HCT116 (cell line): Measurements from ENCODE around the gene RAB3GAP2. TPM values are rescaled to one million over a fixed set of nuclear protein-coding genes. Genes with fewer than 3 reads are reported as not detected.

ENCODE experiments used
- ATAC-seq: fragments of 200-7000 bp; cut with Tn5 transposase; 2 replicates; pipeline ENCODE4 v1.9.1; 2020; ENCODE audit warnings: mild to moderate bottlenecking, moderate library complexity
- BruUV-seq: library from RNA; stranded (reverse); fragments of 400-500 nt; replicated peaks from 2 replicates; lab custom pipeline; 2021; lab: Mats Ljungman, UMichigan
- CTCF ChIA-PET: fragments of 300-600 bp; sonication (Branson Sonifier 250); formaldehyde crosslinking; loops from one replicate; lab custom pipeline; 2021; ENCODE audit warnings: antibody characterized with exemption; lab: Charles Lee
- POLR2A ChIA-PET: fragments of 300-600, 350-600 bp; sonication (Branson Sonifier 250); formaldehyde crosslinking; loops from one replicate; lab custom pipeline; 2021; ENCODE audit warnings: antibody characterized with exemption; lab: Charles Lee
- RAD21 ChIA-PET, 2 experiments: fragments of 300-600 bp; sonication (Branson Sonifier 250); formaldehyde crosslinking; loops; one replicate each; lab custom pipeline; 2023; ENCODE audit warnings: low total read pairs in 2 of 2; ENCODE audit not compliant: uncharacterized antibody in 2 of 2, unreplicated experiment in 2 of 2, low non-redundant PET in 1 of 2; lab: Charles Lee
- DNase-seq: peaks from one replicate; pipeline ENCODE4 v3.0.0-alpha.2; 2010; ENCODE audit warnings: low read depth, low spot score
- H2AFZ ChIP-seq: fragments of 200-600 bp; shearing (Covaris generic), sonication (generic); 2 replicates; pipeline ENCODE4 v1.6.1; 2017; ENCODE audit warnings: low read depth, mixed run types, mixed read lengths, antibody characterized with exemption, low read length; ENCODE audit not compliant: poor library complexity, severe bottlenecking
- H3K27ac ChIP-seq: 2 replicates; pipeline ENCODE4 v1.5.1; 2012; ENCODE audit warnings: low read depth, low read length
- H3K27me3 ChIP-seq: fragments of 200-600 bp; sonication (generic); 2 replicates; pipeline ENCODE4 v1.6.1; 2016; ENCODE audit warnings: mixed run types, low read length, mixed read lengths; ENCODE audit not compliant: insufficient read depth
- H3K36me3 ChIP-seq, 2 experiments: fragments of 200-500 bp in 1 of 2; fragments of 200-600 bp in 1 of 2; sonication (Bioruptor generic) in 1 of 2; sonication (generic) in 1 of 2; 2 replicates each; pipeline versions ENCODE4 v1.5.1 to v1.6.1; 2014 to 2016; ENCODE audit warnings: low read length in 2 of 2, inconsistent platforms in 1 of 2, mixed read lengths in 1 of 2, mixed run types in 1 of 2; ENCODE audit not compliant: insufficient read depth in 2 of 2, control insufficient read depth in 1 of 2
- H3K4me1 ChIP-seq, 2 experiments: fragments of 200-600 bp in 1 of 2; sonication (generic) in 1 of 2; 2 replicates each; pipeline versions ENCODE4 v1.5.1 to v1.6.1; 2012 to 2017; ENCODE audit warnings: low read length in 2 of 2, inconsistent platforms in 1 of 2, mild to moderate bottlenecking in 1 of 2, mixed read lengths in 1 of 2, mixed run types in 1 of 2, moderate library complexity in 1 of 2; ENCODE audit not compliant: insufficient read depth in 2 of 2, control insufficient read depth in 1 of 2
- H3K4me2 ChIP-seq: fragments of 200-600 bp; sonication (generic); 2 replicates; pipeline ENCODE4 v1.6.1; 2017; ENCODE audit warnings: mixed run types, low read length, mixed read lengths
- H3K4me3 ChIP-seq, 2 experiments: fragments of 200-600 bp in 1 of 2; sonication (generic) in 1 of 2; replicated peaks in 1 of 2; 2 replicates each; pipeline ENCODE4 v1.5.1; 2011 to 2016; ENCODE audit warnings: low read length in 2 of 2, control low read depth in 1 of 2, low read depth in 1 of 2, mild to moderate bottlenecking in 1 of 2, mixed read lengths in 1 of 2, mixed run types in 1 of 2
- H3K79me2 ChIP-seq: fragments of 200-600 bp; sonication (generic); 2 replicates; pipeline ENCODE4 v1.6.1; 2017; ENCODE audit warnings: mild to moderate bottlenecking, mixed run types, low read length, moderate library complexity, mixed read lengths; ENCODE audit not compliant: insufficient read depth
- H3K9ac ChIP-seq: fragments of 200-600 bp; sonication (generic); 2 replicates; pipeline ENCODE4 v1.6.1; 2016; ENCODE audit warnings: low read length, mixed read lengths
- H3K9me2 ChIP-seq: fragments of 200-600 bp; sonication (generic), shearing (Covaris generic); 2 replicates; pipeline ENCODE4 v1.6.1; 2017; ENCODE audit warnings: mixed run types, mild to moderate bottlenecking, moderate library complexity; ENCODE audit not compliant: insufficient read depth
- H3K9me3 ChIP-seq, 2 experiments: fragments of 200-500 bp in 1 of 2; fragments of 200-600 bp in 1 of 2; sonication (Bioruptor generic) in 1 of 2; sonication (generic) in 1 of 2; 2 replicates each; pipeline ENCODE4 v1.6.1; 2014 to 2017; ENCODE audit warnings: low read length in 2 of 2, mixed read lengths in 2 of 2, inconsistent platforms in 1 of 2, low read depth in 1 of 2, mild to moderate bottlenecking in 1 of 2, mixed run types in 1 of 2, moderate library complexity in 1 of 2; ENCODE audit not compliant: control insufficient read depth in 1 of 2, insufficient read depth in 1 of 2
- H4K20me1 ChIP-seq: fragments of 200-600 bp; sonication (generic), shearing (Covaris generic); 2 replicates; pipeline ENCODE4 v1.6.1; 2017; ENCODE audit warnings: mixed run types, mild to moderate bottlenecking, moderate library complexity; ENCODE audit not compliant: insufficient read depth
- CBX3 ChIP-seq: IDR thresholded peaks from 2 replicates; pipeline ENCODE4 v1.6.1; 2012; ENCODE audit warnings: low read depth
- CEBPB ChIP-seq: IDR thresholded peaks from 2 replicates; pipeline ENCODE4 v1.6.1; 2012; ENCODE audit warnings: low read depth
- CTCF ChIP-seq, 3 experiments: fragments of 200-600 bp in 1 of 3; sonication (generic) in 1 of 3; IDR thresholded peaks in 2 of 3; conservative IDR thresholded peaks in 1 of 3; 2 replicates each; pipeline ENCODE4 v1.5.1; 2012 to 2017; ENCODE audit warnings: low read depth in 2 of 3, low read length in 2 of 3, antibody characterized with exemption in 1 of 3, borderline replicate concordance in 1 of 3, control low read depth in 1 of 3, mild to moderate bottlenecking in 1 of 3, mixed read lengths in 1 of 3, mixed run types in 1 of 3, moderate library complexity in 1 of 3; ENCODE audit not compliant: insufficient read depth in 1 of 3
- ELF1 ChIP-seq: IDR thresholded peaks from 2 replicates; pipeline ENCODE4 v1.6.1; 2012; ENCODE audit warnings: low read depth, borderline replicate concordance
- EZH2 ChIP-seq: fragments of 200-600 bp; sonication (generic); IDR thresholded peaks from 2 replicates; pipeline ENCODE4 v1.6.1; 2017; ENCODE audit warnings: antibody characterized with exemption, mixed run types
- FOSL1 ChIP-seq: IDR thresholded peaks from 2 replicates; pipeline ENCODE4 v1.6.1; 2012; ENCODE audit warnings: low read depth
- JUND ChIP-seq: IDR thresholded peaks from 2 replicates; pipeline ENCODE4 v1.6.1; 2012
- POLR2A ChIP-seq: IDR thresholded peaks from 2 replicates; pipeline ENCODE4 v1.7.0; 2011; ENCODE audit warnings: borderline replicate concordance; ENCODE audit not compliant: insufficient read depth, insufficient read length; ENCODE audit errors: extremely low read depth
- POLR2AphosphoS5 ChIP-seq: IDR thresholded peaks from 2 replicates; pipeline ENCODE4 v1.6.1; 2011; ENCODE audit warnings: mild to moderate bottlenecking, low read depth, low read length, moderate library complexity
- RAD21 ChIP-seq: IDR thresholded peaks from 2 replicates; pipeline ENCODE4 v1.6.1; 2012; ENCODE audit warnings: low read depth, mild to moderate bottlenecking
- REST ChIP-seq: IDR thresholded peaks from 2 replicates; pipeline ENCODE4 v1.6.1; 2012; ENCODE audit warnings: low read depth
- SIN3A ChIP-seq: IDR thresholded peaks from 2 replicates; pipeline ENCODE4 v1.6.1; 2012; ENCODE audit warnings: low read depth
- SP1 ChIP-seq: IDR thresholded peaks from 2 replicates; pipeline ENCODE4 v1.6.1; 2012; ENCODE audit warnings: low read depth
- TCF7L2 ChIP-seq: IDR thresholded peaks from 2 replicates; pipeline ENCODE4 v1.7.0; 2011; ENCODE audit warnings: borderline replicate concordance, inconsistent platforms; ENCODE audit not compliant: insufficient read depth, insufficient read length; ENCODE audit errors: extremely low read depth
- ZFX ChIP-seq: fragments of 450-650 bp; IDR thresholded peaks from 2 replicates; pipeline ENCODE4 v1.6.1; 2017
- ZNF274 ChIP-seq: fragments of 200-500 bp; sonication (Bioruptor generic); IDR thresholded peaks from 2 replicates; pipeline ENCODE4 v1.6.1; 2014; ENCODE audit warnings: mild to moderate bottlenecking, low read depth, low read length, inconsistent platforms
- intact Hi-C: fragments of 100-400 bp; cut with micrococcal nuclease; formaldehyde crosslinking; loops from 2 replicates; pipeline ENCODE4 v1.10.0; 2022
- total RNA-seq: library from RNA; stranded (reverse); gene quantifications from one replicate; pipeline ENCODE4 v1.2.1, GENCODE V29; 2021; ENCODE audit not compliant: unreplicated experiment

The RAB3GAP2 gene
- total RNA-seq, 1 experiment from 2014 or later: 32.5 TPM

- H3K27ac ChIP-seq: no peak overlapping the region
- H3K4me1 ChIP-seq: no peaks in the 10 kb centered on the region
- RAD21 ChIA-PET: no interaction called here
- no peaks in the 10 kb centered on the region for H4K20me1 ChIP-seq
- H3K27me3 ChIP-seq: no peaks in the 10 kb centered on the region
- no peak overlapping the region for H3K9ac ChIP-seq
- no peak for DNase-seq
- no peak overlapping the region for H2AFZ ChIP-seq
- TF ChIP-seq RAD21 (no peak), REST (no peak), POLR2AphosphoS5 (no peak), TCF7L2 (no peak), CBX3 (no peak), POLR2A (no peak), SP1 (no peak), CEBPB (no peak), EZH2 (no peak), JUND (no peak), FOSL1 (no peak), SIN3A (no peak), ZNF274 (no peak), CTCF (IDR thresholded peaks at IDR 0.05 in 2 of 3, conservative IDR thresholded peaks at IDR 0.05 in 1 of 3; ENCODE audit: borderline replicate concordance in 1 of 3, insufficient read depth in 1 of 3, low read depth in 2 of 3, low read length in 2 of 3) (no peak), ELF1 (no peak), ZFX (no peak)
- H3K9me2 ChIP-seq: no peaks in the 10 kb centered on the region
- no peak overlapping the region for H3K4me2 ChIP-seq
- ATAC-seq: no peak
- H3K4me3 ChIP-seq: no peak overlapping the region
- no peaks in the 10 kb centered on the region; the same call in 1 of the 2 replicates for H3K79me2 ChIP-seq
- H3K9me3 ChIP-seq: no peaks in the 10 kb centered on the region
- CTCF ChIA-PET: no interaction called here
- POLR2A ChIA-PET: no interaction called here
- peaks cover 3 to 11% of the 10 kb centered on the region in 2 experiments; a peak in 3 of 4 replicates for H3K36me3 ChIP-seq
- BruUV-seq: no TSS peak
- intact Hi-C loops: no loop called here
These were observed 95.7 kb downstream of the RAB3GAP2 start for GRCh38 chr1:220176540-220176939.
